Upper lobe of right lung (tissue), 1 donor: ENCODE data around the gene KLKB1. TPM values are rescaled to one million over a fixed set of nuclear protein-coding genes. Genes with fewer than 3 reads are reported as not detected.

Experiments
- ATAC-seq: fragments of 200-7000 bp; cut with Tn5 transposase; one replicate; pipeline ENCODE4 v1.9.1; 2020; ENCODE audit warnings: mild to moderate bottlenecking, moderate library complexity
- DNase-seq: peaks from one replicate; pipeline ENCODE4 v3.0.0-alpha.2; 2020
- H3K27ac ChIP-seq: fragments of 200-600 bp; one replicate; pipeline ENCODE4 v1.8.0; 2022
- H3K27me3 ChIP-seq: fragments of 200-600 bp; one replicate; pipeline ENCODE4 v1.8.0; 2022; ENCODE audit warnings: mild to moderate bottlenecking
- H3K36me3 ChIP-seq: fragments of 200-600 bp; one replicate; pipeline ENCODE4 v1.8.0; 2022
- H3K4me1 ChIP-seq: fragments of 200-600 bp; one replicate; pipeline ENCODE4 v1.8.0; 2022
- H3K4me3 ChIP-seq: fragments of 200-600 bp; one replicate; pipeline ENCODE4 v1.8.0; 2022; ENCODE audit warnings: mild to moderate bottlenecking
- H3K9me3 ChIP-seq: fragments of 200-600 bp; one replicate; pipeline ENCODE4 v1.8.0; 2022
- intact Hi-C: fragments of 100-400 bp; cut with DNase I; formaldehyde crosslinking; loops from one replicate; pipeline ENCODE4 v1.11.0; 2022
- total RNA-seq: library from RNA; stranded (reverse); fragmentation: NEBNext Ultra II Directional; extraction: Animal tissue kit (Norgen Biotek cat#: 25700); gene quantifications from one replicate; pipeline ENCODE4 v1.2.1, GENCODE V29; 2021
- TF ChIP-seq, protein P1 (sequence below): fragments of 200-600 bp; IDR thresholded peaks from one replicate; pipeline ENCODE4 v1.8.0; 2022; ENCODE audit warnings: antibody characterized with exemption
- donor health status: DM: no; HTN: yes; CAD: no; lungs with severe emphysema.

KLKB1 gene
- total RNA-seq, 1 donor from 2014 or later = 1.5 TPM

- Histone ChIP-seq H3K9me3 (no peaks in the 10 kb centered on the region), H3K4me3 (no peak overlapping the region), H3K4me1 (no peaks in the 10 kb centered on the region), H3K36me3 (no peaks in the 10 kb centered on the region), H3K27me3 (no peaks in the 10 kb centered on the region), H3K27ac (no peak overlapping the region)
- DNase-seq (no peak), ATAC-seq (peak; percentile 32)
- intact Hi-C loops = no loop called here
- TF ChIP-seq, protein P1, sequence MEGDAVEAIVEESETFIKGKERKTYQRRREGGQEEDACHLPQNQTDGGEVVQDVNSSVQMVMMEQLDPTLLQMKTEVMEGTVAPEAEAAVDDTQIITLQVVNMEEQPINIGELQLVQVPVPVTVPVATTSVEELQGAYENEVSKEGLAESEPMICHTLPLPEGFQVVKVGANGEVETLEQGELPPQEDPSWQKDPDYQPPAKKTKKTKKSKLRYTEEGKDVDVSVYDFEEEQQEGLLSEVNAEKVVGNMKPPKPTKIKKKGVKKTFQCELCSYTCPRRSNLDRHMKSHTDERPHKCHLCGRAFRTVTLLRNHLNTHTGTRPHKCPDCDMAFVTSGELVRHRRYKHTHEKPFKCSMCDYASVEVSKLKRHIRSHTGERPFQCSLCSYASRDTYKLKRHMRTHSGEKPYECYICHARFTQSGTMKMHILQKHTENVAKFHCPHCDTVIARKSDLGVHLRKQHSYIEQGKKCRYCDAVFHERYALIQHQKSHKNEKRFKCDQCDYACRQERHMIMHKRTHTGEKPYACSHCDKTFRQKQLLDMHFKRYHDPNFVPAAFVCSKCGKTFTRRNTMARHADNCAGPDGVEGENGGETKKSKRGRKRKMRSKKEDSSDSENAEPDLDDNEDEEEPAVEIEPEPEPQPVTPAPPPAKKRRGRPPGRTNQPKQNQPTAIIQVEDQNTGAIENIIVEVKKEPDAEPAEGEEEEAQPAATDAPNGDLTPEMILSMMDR = no peak
Measured at GRCh38 chr4:186226521-186227189, 652 bp upstream of the KLKB1 start.

GRCh38 chr4:186227744-186228513, 622 bp downstream of the KLKB1 start:
- ATAC-seq (no peak), DNase-seq (no peak)
- intact Hi-C loops = no loop called here
- H3K4me3 ChIP-seq = no peak overlapping the region
- no peaks in the 10 kb centered on the region for H3K4me1 ChIP-seq
- H3K36me3 ChIP-seq = no peaks in the 10 kb centered on the region
- no peaks in the 10 kb centered on the region for H3K9me3 ChIP-seq
- TF ChIP-seq, protein P1 = no peak
- H3K27me3 ChIP-seq = no peaks in the 10 kb centered on the region
- H3K27ac ChIP-seq = no peak overlapping the region

DNA sequence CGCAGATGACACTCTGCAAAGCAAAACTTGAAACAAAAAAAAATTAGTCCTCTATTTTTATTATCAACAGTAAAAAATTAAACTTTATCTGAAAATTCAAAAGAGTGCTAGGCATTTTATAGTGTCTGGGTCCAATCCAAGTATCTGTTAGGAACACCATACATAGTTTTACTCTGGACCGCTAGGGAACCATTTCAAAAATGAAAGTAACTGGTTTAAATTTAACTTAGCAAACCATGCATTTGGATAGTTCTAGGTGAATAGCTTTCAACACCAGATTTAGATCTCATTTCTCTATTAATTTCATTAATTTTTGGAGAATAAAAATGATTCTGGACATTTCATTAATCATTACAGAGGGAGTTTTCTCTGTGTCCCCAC, 1.2 kb downstream of the KLKB1 start:
- H3K4me3 ChIP-seq = no peak overlapping the region
- no peak for DNase-seq
- no peaks in the 10 kb centered on the region for H3K36me3 ChIP-seq

DNA sequence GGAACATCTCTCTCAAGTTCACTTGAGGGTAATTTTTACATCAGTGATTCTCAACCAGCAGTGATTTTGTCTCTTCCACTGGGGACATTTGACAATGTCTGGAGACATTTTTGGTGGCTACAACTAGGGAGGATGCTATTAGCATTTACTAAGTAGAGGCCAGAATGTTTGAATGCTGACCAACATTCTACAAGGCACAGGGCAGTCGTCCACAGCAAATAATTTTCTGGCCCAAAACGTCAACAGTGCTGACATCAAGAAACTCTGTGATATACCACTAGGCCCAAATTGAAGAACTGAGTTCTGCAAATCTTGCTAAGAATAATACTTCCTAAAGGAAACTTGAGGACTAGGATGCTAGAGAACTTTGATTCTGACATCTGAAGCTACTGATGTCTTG, 7.1 kb downstream of the KLKB1 start:
- no peaks in the 10 kb centered on the region for H3K36me3 ChIP-seq
- H3K4me3 ChIP-seq = no peak overlapping the region
- no peaks in the 10 kb centered on the region for H3K9me3 ChIP-seq
- no peaks in the 10 kb centered on the region for H3K27me3 ChIP-seq
- no peak for DNase-seq
- TF ChIP-seq, protein P1 = no peak
- no peak overlapping the region for H3K27ac ChIP-seq
- intact Hi-C loops = no loop called here
- ATAC-seq = no peak
- H3K4me1 ChIP-seq = no peaks in the 10 kb centered on the region

More for the DNA sequence above, 1.2 kb downstream of the KLKB1 start:
- ATAC-seq = no peak
- Histone ChIP-seq H3K4me1 (no peaks in the 10 kb centered on the region), H3K27me3 (no peaks in the 10 kb centered on the region), H3K27ac (no peak overlapping the region), H3K9me3 (no peaks in the 10 kb centered on the region)
- TF ChIP-seq, protein P1 = no peak
- intact Hi-C loops = no loop called here

- H3K4me1 ChIP-seq = no peaks in the 10 kb centered on the region
- no peaks in the 10 kb centered on the region for H3K27me3 ChIP-seq
- intact Hi-C loops = no loop called here
- no peaks in the 10 kb centered on the region for H3K9me3 ChIP-seq
- H3K36me3 ChIP-seq = no peaks in the 10 kb centered on the region
- ATAC-seq = no peak
- H3K27ac ChIP-seq = no peak overlapping the region
- TF ChIP-seq, protein P1 = no peak
- DNase-seq = no peak
- no peak overlapping the region for H3K4me3 ChIP-seq
Measured at GRCh38 chr4:186236126-186236525, 8.8 kb downstream of the KLKB1 start.
